ENCODE data around the gene C4orf51. TPM values are rescaled to one million over a fixed set of nuclear protein-coding genes. Genes with fewer than 3 reads are reported as not detected.

Gene C4orf51
- total and polyA plus RNA-seq, 8 donors: not detected

- Histone ChIP-seq H3K36me3 (peaks cover 0 to 17% of the 10 kb centered on the region in 2 donors), H3K4me1 (peaks cover 0 to 4% of the 10 kb centered on the region in 2 donors), H3K4me3 (no peak overlapping the region), H3K27me3 (no peaks in the 10 kb centered on the region), H3K9me3 (no peaks in the 10 kb centered on the region), H3K27ac (no peak overlapping the region)
- intact Hi-C loops (cut with DNase I): no loop called here
- ATAC-seq: no peak
- DNase-seq: no peak
- TF ChIP-seq, protein P1, sequence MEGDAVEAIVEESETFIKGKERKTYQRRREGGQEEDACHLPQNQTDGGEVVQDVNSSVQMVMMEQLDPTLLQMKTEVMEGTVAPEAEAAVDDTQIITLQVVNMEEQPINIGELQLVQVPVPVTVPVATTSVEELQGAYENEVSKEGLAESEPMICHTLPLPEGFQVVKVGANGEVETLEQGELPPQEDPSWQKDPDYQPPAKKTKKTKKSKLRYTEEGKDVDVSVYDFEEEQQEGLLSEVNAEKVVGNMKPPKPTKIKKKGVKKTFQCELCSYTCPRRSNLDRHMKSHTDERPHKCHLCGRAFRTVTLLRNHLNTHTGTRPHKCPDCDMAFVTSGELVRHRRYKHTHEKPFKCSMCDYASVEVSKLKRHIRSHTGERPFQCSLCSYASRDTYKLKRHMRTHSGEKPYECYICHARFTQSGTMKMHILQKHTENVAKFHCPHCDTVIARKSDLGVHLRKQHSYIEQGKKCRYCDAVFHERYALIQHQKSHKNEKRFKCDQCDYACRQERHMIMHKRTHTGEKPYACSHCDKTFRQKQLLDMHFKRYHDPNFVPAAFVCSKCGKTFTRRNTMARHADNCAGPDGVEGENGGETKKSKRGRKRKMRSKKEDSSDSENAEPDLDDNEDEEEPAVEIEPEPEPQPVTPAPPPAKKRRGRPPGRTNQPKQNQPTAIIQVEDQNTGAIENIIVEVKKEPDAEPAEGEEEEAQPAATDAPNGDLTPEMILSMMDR (IDR thresholded peaks at IDR 0.05): no peak
Observed at GRCh38 chr4:145774473-145774872, 94.5 kb downstream of the C4orf51 start.

- H3K27ac ChIP-seq: no peak overlapping the region
- intact Hi-C loops (cut with DNase I): no loop called here
- H3K9me3 ChIP-seq: no peaks in the 10 kb centered on the region
- H3K36me3 ChIP-seq: peaks cover 0 to 17% of the 10 kb centered on the region in 2 donors
- DNase-seq: no peak
- H3K4me3 ChIP-seq: no peak overlapping the region
- TF ChIP-seq, protein P1 (IDR thresholded peaks at IDR 0.05): no peak
- H3K27me3 ChIP-seq: no peaks in the 10 kb centered on the region
- H3K4me1 ChIP-seq: no peaks in the 10 kb centered on the region
- no peak for ATAC-seq
Observed at GRCh38 chr4:145775406-145775805, 95.5 kb downstream of the C4orf51 start.

DNA sequence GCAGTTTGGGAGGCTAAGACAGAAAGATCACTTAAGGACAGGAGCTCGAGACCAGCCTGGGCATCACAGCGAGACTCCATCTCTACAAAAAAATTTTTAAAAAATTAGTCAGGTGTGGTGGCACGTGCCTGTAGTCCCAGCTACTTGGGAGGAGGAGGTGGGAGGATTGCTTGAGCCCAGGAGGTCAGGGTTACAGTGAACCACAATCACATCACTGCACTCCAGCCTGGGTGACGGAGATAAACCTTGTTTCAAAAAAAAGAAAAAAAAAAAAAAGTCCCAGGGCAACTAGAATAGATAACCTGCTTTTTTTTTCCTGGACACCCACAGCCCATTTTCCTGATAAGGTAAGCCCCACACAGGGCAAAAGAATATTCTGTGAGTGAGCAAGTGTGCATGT is 96.3 kb downstream of the C4orf51 start:
- DNase-seq (no peak), ATAC-seq (no peak)
- TF ChIP-seq, protein P1 (IDR thresholded peaks at IDR 0.05): no peak
- H3K4me3 ChIP-seq: no peak overlapping the region
- H3K4me1 ChIP-seq: no peaks in the 10 kb centered on the region
- H3K9me3 ChIP-seq: no peaks in the 10 kb centered on the region
- H3K27ac ChIP-seq: no peak overlapping the region
- intact Hi-C loops (cut with DNase I): no loop called here
- peaks cover 0 to 17% of the 10 kb centered on the region in 2 donors for H3K36me3 ChIP-seq
- no peaks in the 10 kb centered on the region for H3K27me3 ChIP-seq

DNA sequence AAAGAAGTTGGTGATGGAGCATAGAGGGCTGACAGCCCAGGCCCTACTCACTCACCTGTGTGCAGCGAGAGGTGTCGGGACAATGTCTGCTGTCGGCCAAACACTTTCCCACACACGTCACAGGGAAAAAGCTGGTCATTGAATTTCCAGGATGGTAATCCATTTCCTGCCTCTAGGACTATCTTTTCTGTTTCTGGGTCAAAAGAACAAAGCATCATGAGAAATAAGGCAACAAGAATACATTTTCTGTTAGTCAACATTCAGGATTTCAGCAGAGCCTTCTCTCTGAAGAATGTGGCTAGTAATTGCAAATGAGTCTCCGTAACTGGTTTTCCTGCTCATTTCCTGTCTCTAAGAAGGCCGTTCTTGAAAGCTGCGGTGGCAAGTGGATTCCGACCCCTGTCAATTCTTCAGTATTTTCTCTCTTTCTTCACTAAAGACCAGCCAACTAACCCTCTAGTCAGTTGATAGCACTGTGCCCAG is 99.4 kb downstream of the C4orf51 start:
- ATAC-seq (no peak), DNase-seq (no peak)
- Histone ChIP-seq H3K9me3 (peaks cover 0 to 5% of the 10 kb centered on the region in 2 donors), H3K27me3 (no peaks in the 10 kb centered on the region), H3K36me3 (peaks cover 0 to 7% of the 10 kb centered on the region in 2 donors), H3K4me1 (no peaks in the 10 kb centered on the region), H3K27ac (no peak overlapping the region), H3K4me3 (no peak overlapping the region)
- intact Hi-C loops (cut with DNase I): no loop called here
- TF ChIP-seq, protein P1 (IDR thresholded peaks at IDR 0.05): no peak

GRCh38 chr4:145781351-145781750 is 101.4 kb downstream of the C4orf51 start:
- Histone ChIP-seq H3K36me3 (no peaks in the 10 kb centered on the region), H3K27me3 (no peaks in the 10 kb centered on the region), H3K4me3 (no peak overlapping the region), H3K9me3 (peaks cover 0 to 5% of the 10 kb centered on the region in 2 donors), H3K27ac (no peak overlapping the region), H3K4me1 (no peaks in the 10 kb centered on the region)
- DNase-seq (no peak), ATAC-seq (no peak)
- intact Hi-C loops (cut with DNase I): no loop called here
- TF ChIP-seq, protein P1 (IDR thresholded peaks at IDR 0.05): no peak

Other genes starting within 250 kb of the C4orf51 start
- 10 to 100 TPM; 22.0 to 22.9 TPM for gene SMAD1, start 198.3 kb upstream of the C4orf51 start, total RNA-seq
- 10 to 100 TPM; 42.0 to 57.4 (median 50.5) TPM for gene SMAD1, start 198.3 kb upstream of the C4orf51 start, polyA plus RNA-seq (ENCODE audit: insufficient read length in 6 of 6)
- 10 to 100 TPM; 10.1 to 10.3 TPM for gene MMAA, start 60.8 kb upstream of the C4orf51 start, total RNA-seq
- gene MMAA, start 60.8 kb upstream of the C4orf51 start, polyA plus RNA-seq (ENCODE audit: insufficient read length in 6 of 6): 1 to 10 TPM; 6.5 to 8.7 (median 7.7) TPM

Data from left lung (tissue), 10 donors.